Natural killer cell treated with Interleukin-12 subunit alpha and Interleukin-12 subunit beta and Interleukin-15 and Interleukin-18, amount 100 ng/mL, for 72 hours (primary cell): Measurements from ENCODE around the gene SUN3. TPM values are rescaled to one million over a fixed set of nuclear protein-coding genes. Genes with fewer than 3 reads are reported as not detected.
A peak's percentile ranks its signal among the peaks of the same experiment; 100 is the strongest.
"Not testable (repeated sequence)": the region's sequence is repeated elsewhere in the genome, so short reads cannot be mapped to it uniquely, and the experiment has no call there.

Experiments
- ATAC-seq, 2 donors: fragments of 150-1000 bp; cut with Tn5 transposase in 1 of 2; sonication (Bioruptor Pico), chemical (Tn5 transposase) in 1 of 2; 2 replicates each; pipeline ENCODE4 v1.10.0; 2021
- DNase-seq: peaks from one replicate; pipeline ENCODE4 v3.0.0; 2022; ENCODE audit warnings: low spot score
- H3K27ac Mint-ChIP-seq, 2 donors: 1 replicate in 1 of 2; 2 replicates in 1 of 2; pipeline ENCODE4 v1.8.0; 2022; ENCODE audit warnings: mixed read lengths in 2 of 2, mild to moderate bottlenecking in 1 of 2, moderate library complexity in 1 of 2
- H3K27me3 Mint-ChIP-seq, 2 donors: 1 replicate in 1 of 2; 2 replicates in 1 of 2; pipeline ENCODE4 v1.8.0; 2022; ENCODE audit warnings: mixed read lengths in 2 of 2
- H3K36me3 Mint-ChIP-seq: one replicate; pipeline ENCODE4 v1.8.0; 2022; ENCODE audit warnings: mixed read lengths
- H3K4me1 Mint-ChIP-seq, 2 donors: 1 replicate in 1 of 2; 2 replicates in 1 of 2; pipeline ENCODE4 v1.8.0; 2022; ENCODE audit warnings: low read depth in 2 of 2, mixed read lengths in 2 of 2, mild to moderate bottlenecking in 1 of 2
- H3K4me3 Mint-ChIP-seq: one replicate; pipeline ENCODE4 v1.8.0; 2022; ENCODE audit warnings: mixed read lengths
- H3K9me3 Mint-ChIP-seq: 2 replicates; pipeline ENCODE4 v1.8.0; 2022; ENCODE audit warnings: mixed read lengths
- total RNA-seq, 2 donors: library from RNA; stranded (reverse); gene quantifications; one replicate each; pipeline ENCODE4 v1.2.3, GENCODE V29; 2022

The SUN3 gene
- total RNA-seq, 2 donors from 2014 or later, result 0.71 TPM; not detected in 1

DNA sequence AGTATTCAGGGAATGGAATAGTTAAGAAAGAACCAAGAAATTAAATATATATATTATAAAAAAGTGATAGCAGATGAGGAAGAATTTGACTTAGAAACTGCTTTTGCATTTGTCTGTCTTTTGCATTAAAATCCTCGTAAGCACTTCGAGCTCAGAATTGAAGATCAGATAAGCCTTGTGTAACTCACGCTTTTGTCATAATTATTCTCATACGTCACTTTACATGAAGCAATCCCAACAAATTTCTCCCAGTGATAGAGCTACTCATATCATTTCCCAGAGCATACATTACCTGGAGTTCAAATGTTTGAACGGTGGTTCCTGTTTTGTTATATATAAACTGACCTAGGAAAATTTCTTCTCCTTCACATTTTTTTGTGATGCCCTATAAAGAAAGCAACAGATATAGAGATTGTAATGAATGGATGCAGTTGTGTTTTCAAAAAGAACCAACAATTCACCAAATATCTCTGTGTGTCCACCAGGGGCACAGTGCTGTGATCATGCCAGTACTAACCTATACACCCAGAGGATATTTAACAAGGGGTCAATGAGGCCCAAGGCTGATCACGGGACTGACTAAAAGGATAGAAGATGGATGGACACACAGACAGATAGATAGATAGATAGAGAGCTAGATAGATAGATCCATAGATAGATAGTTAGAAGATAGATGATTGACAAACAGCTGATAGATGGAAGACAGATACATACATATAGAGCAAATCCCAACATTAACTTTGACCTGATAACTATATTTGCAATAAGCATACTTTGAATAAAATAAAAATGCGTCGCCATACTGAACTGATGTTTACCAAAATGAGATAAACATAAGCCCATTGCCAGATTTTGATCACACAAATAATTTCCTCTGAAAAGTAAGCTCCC lies 40.2 kb downstream of the SUN3 start:
- H3K9me3 Mint-ChIP-seq, result no peaks in the 10 kb centered on the region
- DNase-seq, result no peak
- no peak overlapping the region for H3K4me3 Mint-ChIP-seq
- H3K27me3 Mint-ChIP-seq, result no peaks in the 10 kb centered on the region
- ATAC-seq, result no peak
- H3K27ac Mint-ChIP-seq, result no peak overlapping the region
- H3K4me1 Mint-ChIP-seq, result peaks cover 15 to 19% of the 10 kb centered on the region in 2 donors
- H3K36me3 Mint-ChIP-seq, result no peaks in the 10 kb centered on the region

DNA sequence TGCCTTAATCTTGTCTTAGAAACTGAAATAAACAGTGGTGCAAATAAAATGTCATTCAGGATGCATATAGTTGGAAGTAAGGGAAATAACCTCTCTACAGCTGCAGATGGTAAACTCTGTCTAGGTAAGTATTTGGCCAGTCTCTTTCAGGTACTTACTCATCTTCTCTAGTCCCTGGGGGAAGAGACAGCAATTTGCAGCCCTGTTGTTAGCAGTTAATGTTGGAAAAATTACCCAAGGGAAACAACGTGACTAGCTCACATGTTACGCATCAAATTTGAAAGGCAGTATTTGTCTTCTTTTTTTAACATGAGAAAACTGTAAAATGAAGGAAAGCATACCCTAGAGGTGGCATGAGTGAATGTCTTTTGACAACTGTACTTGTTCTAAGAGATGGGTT lies 46.3 kb downstream of the SUN3 start:
- no peak overlapping the region for H3K4me3 Mint-ChIP-seq
- H3K9me3 Mint-ChIP-seq, result no peaks in the 10 kb centered on the region
- no peak overlapping the region for H3K27ac Mint-ChIP-seq
- H3K4me1 Mint-ChIP-seq, result peaks cover 13 to 14% of the 10 kb centered on the region in 2 donors
- peaks cover 10% of the 10 kb centered on the region for H3K36me3 Mint-ChIP-seq
- DNase-seq (no peak), ATAC-seq (no peak)
- H3K27me3 Mint-ChIP-seq, result no peaks in the 10 kb centered on the region

DNA sequence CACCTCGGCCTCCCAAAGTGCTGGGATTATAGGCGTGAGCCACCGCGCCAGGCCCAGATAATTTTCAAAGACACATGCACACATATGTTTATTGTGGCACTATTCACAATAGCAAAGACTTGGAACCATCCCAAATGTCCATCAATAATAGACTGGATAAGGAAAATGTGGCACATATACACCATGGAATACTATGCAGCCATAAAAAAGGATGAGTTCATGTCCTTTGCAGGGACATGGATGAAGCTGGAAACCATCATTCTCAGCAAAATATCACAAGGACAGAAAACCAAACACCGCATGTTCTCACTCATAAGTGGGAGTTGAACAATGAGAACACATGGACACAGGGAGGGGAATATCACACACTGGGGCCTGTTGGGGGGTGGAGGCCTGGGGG lies 48.3 kb downstream of the SUN3 start:
- not testable (repeated sequence) for H3K4me3 Mint-ChIP-seq, H3K27ac Mint-ChIP-seq, ATAC-seq, H3K27me3 Mint-ChIP-seq, DNase-seq, H3K9me3 Mint-ChIP-seq
- peaks cover 18 to 19% of the 10 kb centered on the region in 2 donors for H3K4me1 Mint-ChIP-seq
- H3K36me3 Mint-ChIP-seq, result peaks cover 19% of the 10 kb centered on the region

DNA sequence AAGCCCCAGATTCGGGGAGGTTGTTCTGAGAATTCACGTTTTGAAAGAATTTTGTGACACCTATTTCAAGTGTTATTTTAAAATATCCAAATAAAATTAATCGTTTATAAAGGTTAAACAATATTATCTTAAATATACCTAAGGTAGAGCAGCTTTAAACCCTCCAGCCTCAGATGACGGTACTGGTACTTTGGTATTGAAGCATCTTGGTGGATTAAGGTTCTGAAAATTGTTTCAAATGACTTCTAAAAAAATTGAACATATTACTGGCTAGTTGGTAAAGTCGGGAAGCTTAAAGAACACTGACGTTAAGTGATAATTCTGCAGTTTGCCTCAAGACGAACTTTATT lies 49.1 kb downstream of the SUN3 start:
- Mint-ChIP-seq H3K27ac (peak overlapping the region; percentile 94 to 98), H3K4me3 (peak overlapping the region; percentile 92), H3K9me3 (no peaks in the 10 kb centered on the region), H3K27me3 (no peaks in the 10 kb centered on the region), H3K36me3 (peaks cover 20% of the 10 kb centered on the region), H3K4me1 (peaks cover 18 to 19% of the 10 kb centered on the region in 2 donors)
- no peak for DNase-seq
- no peak for ATAC-seq

DNA sequence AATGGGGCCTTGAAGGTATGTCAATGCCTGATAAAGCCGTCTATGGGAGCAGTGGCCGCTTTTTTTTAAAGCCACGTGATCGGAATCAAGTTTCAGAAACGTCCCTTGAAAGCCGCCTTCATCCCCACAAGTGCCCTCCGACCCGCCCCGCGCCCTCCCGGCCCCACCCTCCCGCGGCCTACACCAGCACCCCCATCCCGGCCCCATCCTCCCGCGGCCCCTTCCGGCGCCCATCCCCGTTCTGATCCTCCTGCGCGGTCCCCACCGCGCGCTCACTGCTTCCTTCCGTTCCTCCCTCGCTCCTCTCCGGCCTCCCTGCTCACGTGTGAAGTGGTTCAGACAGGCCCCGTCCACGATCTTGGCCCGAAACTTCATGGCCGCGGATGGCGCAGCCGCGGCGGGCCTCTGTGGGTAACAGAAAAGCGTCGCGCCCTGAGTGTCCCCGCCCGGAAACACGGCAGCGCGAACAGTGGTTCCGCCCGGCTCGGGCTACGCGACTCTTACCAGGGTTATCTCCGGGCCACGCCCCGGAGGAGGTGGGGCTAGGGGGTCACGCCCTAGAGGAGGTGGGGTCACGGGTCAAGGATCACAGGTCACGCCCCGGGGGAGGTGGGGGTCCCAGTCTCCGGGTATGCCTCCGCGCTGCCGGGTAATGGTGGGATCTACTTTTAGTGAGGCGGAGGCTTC lies 49.6 kb downstream of the SUN3 start, which contains the start of gene HUS1:
HUS1 (minus strand) TSS at position 471 of the 687 bp plus-strand sequence; CDS start at position 375, 96 bp downstream.
- H3K9me3 Mint-ChIP-seq, result no peaks in the 10 kb centered on the region
- H3K27ac Mint-ChIP-seq, result peak within 1 kb of the TSS; percentile 94 to 98
- DNase-seq (peak; percentile 97), ATAC-seq (peak; percentile 100)
- H3K36me3 Mint-ChIP-seq, result peaks cover 25% of the 10 kb centered on the region
- peaks cover 20 to 22% of the 10 kb centered on the region in 2 donors for H3K4me1 Mint-ChIP-seq
- H3K4me3 Mint-ChIP-seq, result peak within 1 kb of the TSS; percentile 92
- H3K27me3 Mint-ChIP-seq, result no peaks in the 10 kb centered on the region

DNA sequence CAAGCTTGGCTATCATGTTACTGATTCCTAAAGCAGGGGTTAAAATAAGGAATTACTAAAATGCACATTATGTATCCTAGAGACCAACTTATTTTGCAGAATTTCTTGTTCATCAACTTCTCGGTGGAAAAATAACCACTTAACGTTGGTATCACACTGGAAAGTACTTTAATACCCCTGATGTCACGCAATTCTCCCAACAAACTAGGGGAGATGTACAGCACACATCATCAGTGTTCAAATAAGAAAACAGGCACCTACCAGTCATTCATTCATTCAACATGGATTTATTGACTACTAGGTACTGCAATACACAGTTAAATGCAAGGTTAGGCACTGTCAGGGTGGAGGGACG lies 50.1 kb downstream of the SUN3 start:
- Mint-ChIP-seq H3K36me3 (peaks cover 30% of the 10 kb centered on the region), H3K27ac (peak overlapping the region; percentile 94 to 98), H3K9me3 (no peaks in the 10 kb centered on the region), H3K4me3 (peak overlapping the region; percentile 92), H3K4me1 (peaks cover 23 to 27% of the 10 kb centered on the region in 2 donors), H3K27me3 (no peaks in the 10 kb centered on the region)
- ATAC-seq, result no peak
- no peak for DNase-seq

DNA sequence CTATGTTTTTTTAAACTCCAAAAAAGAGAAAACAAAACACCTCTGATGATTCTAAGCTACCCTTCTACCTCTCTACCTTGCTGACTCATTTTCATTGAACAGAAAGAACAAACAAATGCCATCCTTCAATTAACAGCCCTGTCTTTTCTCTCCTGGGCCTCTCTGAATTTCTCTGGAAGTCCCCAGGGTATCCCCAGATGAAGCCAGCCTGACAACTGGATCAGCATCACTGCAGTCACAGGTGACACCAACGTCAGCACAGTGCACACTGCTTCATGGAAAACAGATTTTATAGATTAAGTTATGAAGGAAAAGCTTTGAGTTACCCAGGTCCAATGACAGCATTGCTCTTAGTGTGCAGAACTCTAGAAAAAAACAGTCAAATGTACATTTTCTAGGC lies 55.2 kb downstream of the SUN3 start:
- ATAC-seq (no peak), DNase-seq (no peak)
- no peaks in the 10 kb centered on the region for H3K9me3 Mint-ChIP-seq
- no peak overlapping the region for H3K4me3 Mint-ChIP-seq
- H3K4me1 Mint-ChIP-seq, result peaks cover 41 to 50% of the 10 kb centered on the region in 2 donors
- no peaks in the 10 kb centered on the region for H3K27me3 Mint-ChIP-seq
- peak overlapping the region; percentile 19 to 67 for H3K27ac Mint-ChIP-seq
- H3K36me3 Mint-ChIP-seq, result peaks cover 57% of the 10 kb centered on the region

DNA sequence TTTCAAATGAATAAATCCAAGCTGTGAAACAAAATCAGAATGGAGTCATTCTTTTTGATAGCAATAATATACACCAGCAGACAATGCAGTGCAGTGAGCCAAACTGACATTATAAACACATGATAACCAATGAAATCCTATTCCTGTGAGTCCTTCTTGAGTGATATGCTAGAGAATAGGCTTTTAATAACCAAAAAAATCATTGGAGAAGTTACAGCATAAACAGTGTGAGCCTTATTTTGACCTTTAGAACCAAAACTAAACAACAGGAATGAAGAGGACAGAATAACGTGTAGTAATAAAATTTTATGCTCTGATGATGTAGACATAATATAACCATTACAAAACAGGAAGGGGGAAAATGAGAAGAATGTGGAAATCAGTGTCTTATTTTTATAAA lies 58.1 kb downstream of the SUN3 start:
- no peak overlapping the region for H3K4me3 Mint-ChIP-seq
- H3K27me3 Mint-ChIP-seq, result no peaks in the 10 kb centered on the region
- no peak overlapping the region for H3K27ac Mint-ChIP-seq
- DNase-seq, result no peak
- ATAC-seq, result no peak
- H3K9me3 Mint-ChIP-seq, result no peaks in the 10 kb centered on the region
- H3K4me1 Mint-ChIP-seq, result peaks cover 40% of the 10 kb centered on the region in 2 donors
- peaks cover 56% of the 10 kb centered on the region for H3K36me3 Mint-ChIP-seq

DNA sequence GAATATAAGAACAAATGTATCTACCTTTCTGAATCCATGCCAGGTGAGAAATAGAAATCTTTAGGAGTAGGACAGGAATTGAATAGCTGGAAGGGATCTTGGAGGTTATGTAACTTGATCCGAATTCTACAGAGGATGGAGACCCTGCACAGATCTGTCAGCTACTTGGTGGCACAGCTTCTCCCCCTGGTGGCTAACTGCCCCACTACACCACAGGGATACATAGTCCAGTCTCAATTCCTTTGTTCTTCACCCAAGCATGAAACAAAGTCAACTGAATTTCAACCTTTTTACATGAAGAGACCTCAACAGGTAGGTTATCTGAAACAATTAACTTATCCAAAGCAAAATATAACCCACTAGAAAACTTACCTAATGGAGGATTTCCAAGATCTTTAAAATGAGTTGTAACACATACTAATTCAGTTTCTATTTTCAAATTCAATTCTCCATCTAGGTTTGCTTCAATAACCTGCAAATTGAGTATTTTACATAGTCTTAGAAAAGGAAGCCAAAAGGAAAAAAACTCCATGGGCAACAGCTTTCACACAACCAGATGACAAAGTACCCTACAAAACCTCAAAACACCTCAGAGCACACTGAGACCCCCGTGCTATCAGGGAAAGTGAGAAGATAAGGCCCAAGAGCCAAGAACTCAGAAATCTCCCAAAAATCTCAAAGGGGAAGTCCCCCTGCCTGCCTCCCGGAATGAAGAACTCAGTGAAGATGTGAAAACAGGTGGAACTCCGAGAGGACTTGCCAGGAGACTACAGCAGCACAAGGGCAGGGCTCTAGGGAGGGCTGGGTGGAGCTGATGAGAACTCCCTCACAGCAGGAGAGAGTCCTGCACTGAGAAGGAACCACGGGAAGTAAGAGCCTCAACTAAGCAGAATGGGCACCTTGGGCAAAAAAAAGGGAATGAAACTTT lies 59.8 kb downstream of the SUN3 start:
- no peaks in the 10 kb centered on the region for H3K27me3 Mint-ChIP-seq
- DNase-seq, result no peak
- peaks cover 62% of the 10 kb centered on the region for H3K36me3 Mint-ChIP-seq
- peak in 1 of 2 donors; percentile 55 for ATAC-seq
- peaks cover 38% of the 10 kb centered on the region in 2 donors for H3K4me1 Mint-ChIP-seq
- no peaks in the 10 kb centered on the region for H3K9me3 Mint-ChIP-seq
- H3K4me3 Mint-ChIP-seq, result no peak overlapping the region
- peak overlapping the region in 1 of 2 donors; percentile 67 for H3K27ac Mint-ChIP-seq

DNA sequence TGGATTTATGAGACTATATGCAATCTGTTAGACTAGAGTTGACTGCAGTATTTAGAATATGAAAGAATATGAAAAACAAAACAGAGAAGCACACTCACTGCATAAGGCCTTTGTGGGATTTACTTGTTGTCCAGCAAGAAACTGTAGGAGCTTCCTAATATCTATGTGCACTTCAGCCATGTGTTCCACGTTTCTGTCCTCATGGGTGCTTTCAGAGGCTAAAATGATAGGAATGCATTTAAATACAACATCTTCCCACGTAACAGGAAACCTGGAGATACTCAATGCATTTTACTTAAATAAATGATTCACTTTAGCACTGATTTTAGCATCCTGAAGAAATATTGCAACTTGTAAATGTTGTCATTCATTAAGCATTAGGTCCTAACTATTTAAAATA lies 61.2 kb downstream of the SUN3 start:
- DNase-seq, result no peak
- Mint-ChIP-seq H3K4me3 (no peak overlapping the region), H3K36me3 (peaks cover 50% of the 10 kb centered on the region), H3K27me3 (no peaks in the 10 kb centered on the region), H3K27ac (no peak overlapping the region), H3K9me3 (no peaks in the 10 kb centered on the region), H3K4me1 (peaks cover 31 to 32% of the 10 kb centered on the region in 2 donors)
- no peak for ATAC-seq

DNA sequence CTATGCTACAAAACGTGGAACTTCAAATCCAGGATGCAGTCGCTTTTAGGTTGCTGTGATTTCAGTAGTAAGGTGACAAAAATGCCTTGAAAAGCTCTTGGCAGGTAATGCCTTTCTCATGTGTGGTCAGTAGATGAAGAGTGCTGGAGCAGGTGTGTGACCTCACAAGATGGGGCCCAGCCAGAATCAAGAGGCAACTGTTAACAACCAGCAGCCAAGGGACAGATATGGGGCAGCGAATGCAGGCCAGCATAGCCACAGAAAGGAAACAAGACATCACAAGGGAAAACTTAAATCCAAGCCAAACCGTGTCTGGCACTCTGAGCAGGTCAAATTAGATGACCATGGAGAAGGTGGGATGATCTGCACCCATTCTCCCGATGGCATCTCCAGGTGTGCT lies 61.8 kb downstream of the SUN3 start:
- DNase-seq, result no peak
- no peak for ATAC-seq
- H3K27me3 Mint-ChIP-seq, result no peaks in the 10 kb centered on the region
- no peak overlapping the region for H3K4me3 Mint-ChIP-seq
- H3K4me1 Mint-ChIP-seq, result peaks cover 29 to 32% of the 10 kb centered on the region in 2 donors
- H3K36me3 Mint-ChIP-seq, result peaks cover 45% of the 10 kb centered on the region
- H3K9me3 Mint-ChIP-seq, result no peaks in the 10 kb centered on the region
- H3K27ac Mint-ChIP-seq, result no peak overlapping the region

DNA sequence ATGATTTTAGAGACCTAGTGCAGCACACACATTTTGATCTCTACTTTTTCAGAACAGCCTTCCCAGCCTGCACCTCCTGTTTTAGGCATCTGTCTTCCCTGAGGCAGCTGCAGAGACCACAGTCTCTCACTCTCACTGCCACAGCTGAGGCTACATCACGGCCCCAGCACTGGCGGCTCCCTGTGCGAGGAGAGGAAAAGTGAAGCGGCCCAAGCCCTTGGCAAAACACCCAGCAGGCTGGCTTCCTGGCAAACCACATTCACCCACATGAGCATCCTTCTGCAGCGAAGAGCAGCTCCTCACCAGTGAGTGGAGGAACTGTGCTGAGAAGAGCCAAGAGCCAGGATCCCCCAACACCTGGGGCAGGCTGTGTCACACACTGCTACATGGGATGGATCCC lies 63.5 kb downstream of the SUN3 start:
- DNase-seq (no peak), ATAC-seq (no peak)
- Mint-ChIP-seq H3K9me3 (no peaks in the 10 kb centered on the region), H3K4me1 (peaks cover 21 to 25% of the 10 kb centered on the region in 2 donors), H3K27me3 (no peaks in the 10 kb centered on the region), H3K4me3 (no peak overlapping the region), H3K36me3 (peaks cover 50% of the 10 kb centered on the region), H3K27ac (no peak overlapping the region)

DNA sequence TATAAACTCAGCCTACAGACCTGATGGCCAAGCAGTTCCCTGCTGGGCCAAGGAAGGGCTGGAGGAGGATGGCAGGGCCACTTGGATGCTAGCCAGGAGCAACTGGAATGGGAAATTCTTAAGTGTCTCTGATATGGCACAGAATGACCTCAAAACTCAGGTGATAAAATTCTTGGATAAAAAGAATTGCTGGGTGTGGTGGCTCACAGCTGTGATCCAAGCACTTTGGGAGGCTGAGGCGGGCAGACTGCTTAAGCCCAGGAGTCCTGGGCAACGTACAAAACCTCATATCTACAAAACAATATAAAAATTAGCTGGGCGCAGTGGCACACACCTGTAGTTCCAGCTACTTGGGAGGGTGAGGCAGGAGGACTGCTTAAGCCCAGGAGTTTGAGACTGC lies 66.6 kb downstream of the SUN3 start:
- Mint-ChIP-seq H3K9me3 (no peaks in the 10 kb centered on the region), H3K36me3 (peaks cover 45% of the 10 kb centered on the region), H3K27ac (no peak overlapping the region), H3K4me3 (no peak overlapping the region), H3K27me3 (no peaks in the 10 kb centered on the region), H3K4me1 (peaks cover 10 to 15% of the 10 kb centered on the region in 2 donors)
- no peak for ATAC-seq
- DNase-seq, result no peak
